Left forelimb (tissue), 1 donor: ENCODE data around the gene DEDD2.

Source experiments
- DNase-seq: peaks from one replicate; pipeline ENCODE4 v3.0.0-alpha.2; 2018; ENCODE audit warnings: low spot score

The DEDD2 gene

DNA sequence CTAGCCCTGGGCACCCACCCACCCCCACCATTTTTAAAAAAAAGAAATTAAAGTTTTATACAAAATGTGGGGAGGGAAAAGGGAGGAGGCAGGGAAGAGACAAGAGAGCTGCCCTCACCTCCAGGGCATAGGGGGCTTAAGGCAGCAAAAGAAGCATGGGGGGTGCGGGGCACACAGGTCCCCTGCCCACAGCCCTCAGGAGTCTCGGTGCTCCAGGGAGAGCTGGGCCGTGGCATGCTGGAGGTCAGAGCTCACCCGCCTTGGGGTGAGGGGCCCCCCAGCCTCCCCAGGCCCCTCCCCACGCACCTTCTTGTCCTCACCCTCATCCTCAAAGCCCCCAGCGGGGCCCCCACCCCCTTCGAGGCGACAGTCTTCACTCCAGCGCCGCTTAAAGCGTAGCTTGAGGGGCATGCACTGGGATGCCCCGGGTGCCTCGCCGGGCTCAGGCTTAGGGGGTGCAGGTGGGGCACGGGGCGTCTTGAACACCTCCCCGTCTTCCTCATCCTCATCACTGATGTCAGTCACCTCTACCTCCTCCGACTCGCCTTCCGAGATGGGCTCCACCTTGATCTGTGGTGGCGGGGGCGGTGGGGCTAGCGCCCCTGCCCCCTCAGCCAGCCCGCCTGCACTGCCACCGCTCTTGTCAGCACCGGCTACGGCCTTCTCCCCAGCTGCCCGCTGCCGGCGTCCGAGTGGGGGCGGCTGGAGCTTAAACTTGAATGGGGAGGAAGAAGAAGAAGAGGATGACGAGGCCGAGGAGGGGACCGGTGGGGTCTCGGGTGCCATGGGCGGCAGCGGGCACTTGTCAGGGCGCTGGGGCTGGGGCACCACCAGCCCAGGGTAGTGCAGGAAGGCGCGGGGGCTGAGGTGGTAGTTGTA, 31.0 kb upstream of the DEDD2 start:
- DNase-seq: no peak

DNA sequence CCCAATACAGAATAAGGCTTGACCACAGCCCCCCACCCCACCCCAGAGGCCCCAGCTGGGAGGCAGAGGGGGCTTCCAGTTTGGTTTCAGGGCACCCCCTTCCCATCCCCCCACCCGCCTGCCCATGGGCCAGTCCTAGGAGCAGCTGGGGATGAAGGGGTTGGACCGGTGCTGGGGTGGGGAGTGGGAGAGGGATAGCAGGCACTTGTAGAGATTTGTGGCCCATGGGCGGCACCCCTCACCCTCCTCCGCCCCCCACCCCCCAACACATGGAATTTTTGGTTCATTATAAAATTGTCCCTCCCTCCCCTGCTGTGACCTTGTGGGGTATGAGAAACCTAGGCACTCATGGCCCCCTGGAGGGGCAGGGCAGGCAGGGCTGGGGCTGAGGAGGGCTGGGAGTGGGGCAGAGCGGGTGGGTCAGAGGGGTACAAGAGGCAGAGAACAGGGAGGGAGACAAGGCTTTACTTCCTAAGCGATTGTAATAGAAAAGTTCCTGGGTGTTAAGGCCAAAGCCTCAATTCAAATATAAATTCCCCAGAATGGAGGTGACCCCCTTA, 30.2 kb upstream of the DEDD2 start:
- no peak for DNase-seq

DNA sequence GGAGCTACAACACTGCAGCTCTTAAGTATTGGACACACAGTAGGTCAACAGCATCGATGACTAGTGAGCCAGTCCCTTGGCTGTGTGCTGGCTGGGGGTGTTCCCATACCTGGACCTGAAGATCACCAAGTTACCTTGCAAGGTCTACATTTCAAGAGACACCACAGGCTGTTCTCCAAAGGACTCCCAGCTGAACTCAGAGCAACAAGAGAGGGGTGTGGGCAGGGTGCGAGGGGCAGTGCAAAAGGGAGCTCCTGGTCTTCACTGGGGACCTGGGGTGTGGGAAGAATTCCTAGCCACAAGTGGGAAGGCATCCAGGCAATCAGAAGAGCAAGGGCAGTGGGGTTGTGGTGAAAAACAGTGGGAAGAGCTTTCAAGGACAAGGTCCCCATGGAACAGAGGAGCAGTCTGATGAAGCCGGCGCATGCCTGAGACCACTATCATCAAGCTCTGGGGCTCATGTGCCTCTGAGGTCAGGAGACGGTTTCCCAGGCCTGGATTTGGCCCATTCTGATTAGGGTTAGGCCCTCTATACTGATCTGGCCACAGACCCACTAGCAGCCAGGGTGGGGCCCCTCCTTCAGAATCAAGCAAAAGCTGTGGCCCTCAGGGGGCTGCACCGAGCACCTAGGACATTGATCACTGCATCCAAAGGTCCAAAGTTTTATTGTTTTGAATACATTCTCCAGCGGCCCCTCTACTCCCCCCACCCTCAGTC, 29.6 kb upstream of the DEDD2 start:
- no peak for DNase-seq

DNA sequence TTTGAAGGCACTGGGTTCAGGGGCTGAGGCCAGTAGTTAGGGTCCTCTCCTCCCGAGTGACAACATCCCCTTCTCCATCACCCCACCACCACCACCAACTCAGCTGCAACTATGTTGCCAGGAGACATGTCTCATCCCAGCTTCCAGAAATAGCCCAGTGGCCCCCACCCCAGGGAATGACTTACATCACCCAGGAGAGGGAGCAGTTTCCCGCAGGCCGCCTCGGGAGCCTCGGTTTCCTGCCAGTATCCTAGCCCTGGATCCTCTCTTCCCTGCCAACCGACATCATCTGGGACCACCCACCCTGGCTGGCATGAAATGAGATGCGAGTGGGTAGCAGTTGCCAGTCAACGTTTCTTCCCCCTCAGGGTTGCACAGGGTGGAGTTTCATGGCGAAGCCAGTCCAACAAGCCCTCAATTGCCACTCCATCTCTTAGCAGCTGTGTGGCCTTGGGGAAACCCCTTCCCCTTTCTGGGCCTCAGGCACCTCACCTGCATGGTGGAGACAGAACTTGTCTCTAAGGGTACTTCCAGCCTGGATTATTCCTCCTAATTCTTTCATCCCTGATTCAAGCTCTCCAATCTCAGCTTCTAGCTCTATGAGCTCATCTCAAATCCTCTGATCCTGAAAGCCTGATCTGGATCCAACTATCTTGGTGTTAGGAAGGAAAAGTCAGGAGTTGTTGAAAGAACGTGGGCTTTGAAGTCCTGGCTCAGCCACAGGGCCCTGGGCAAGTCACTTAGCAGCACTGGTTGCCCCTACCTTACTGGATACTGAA, 28.9 kb upstream of the DEDD2 start:
- no peak for DNase-seq

DNA sequence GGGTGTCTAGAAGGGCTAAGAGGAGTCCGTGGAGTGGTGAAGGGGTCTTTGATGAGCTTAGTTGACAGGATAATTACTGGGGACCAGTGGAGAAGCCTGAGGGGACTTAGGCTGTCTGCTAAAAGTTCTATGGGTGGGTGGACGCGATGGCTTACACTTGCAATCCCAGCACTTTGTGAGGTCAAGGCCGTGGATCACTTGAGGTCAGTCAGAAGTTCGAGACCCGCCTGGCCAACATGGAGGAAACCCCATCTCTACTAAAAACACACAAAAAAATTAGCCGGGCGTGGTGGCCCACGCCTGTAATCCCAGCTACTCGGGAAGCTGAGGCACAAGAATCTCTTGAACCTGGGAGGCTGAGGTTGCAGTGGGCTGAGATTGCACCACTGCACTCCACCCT, 27.8 kb upstream of the DEDD2 start:
- DNase-seq: no peak

DNA sequence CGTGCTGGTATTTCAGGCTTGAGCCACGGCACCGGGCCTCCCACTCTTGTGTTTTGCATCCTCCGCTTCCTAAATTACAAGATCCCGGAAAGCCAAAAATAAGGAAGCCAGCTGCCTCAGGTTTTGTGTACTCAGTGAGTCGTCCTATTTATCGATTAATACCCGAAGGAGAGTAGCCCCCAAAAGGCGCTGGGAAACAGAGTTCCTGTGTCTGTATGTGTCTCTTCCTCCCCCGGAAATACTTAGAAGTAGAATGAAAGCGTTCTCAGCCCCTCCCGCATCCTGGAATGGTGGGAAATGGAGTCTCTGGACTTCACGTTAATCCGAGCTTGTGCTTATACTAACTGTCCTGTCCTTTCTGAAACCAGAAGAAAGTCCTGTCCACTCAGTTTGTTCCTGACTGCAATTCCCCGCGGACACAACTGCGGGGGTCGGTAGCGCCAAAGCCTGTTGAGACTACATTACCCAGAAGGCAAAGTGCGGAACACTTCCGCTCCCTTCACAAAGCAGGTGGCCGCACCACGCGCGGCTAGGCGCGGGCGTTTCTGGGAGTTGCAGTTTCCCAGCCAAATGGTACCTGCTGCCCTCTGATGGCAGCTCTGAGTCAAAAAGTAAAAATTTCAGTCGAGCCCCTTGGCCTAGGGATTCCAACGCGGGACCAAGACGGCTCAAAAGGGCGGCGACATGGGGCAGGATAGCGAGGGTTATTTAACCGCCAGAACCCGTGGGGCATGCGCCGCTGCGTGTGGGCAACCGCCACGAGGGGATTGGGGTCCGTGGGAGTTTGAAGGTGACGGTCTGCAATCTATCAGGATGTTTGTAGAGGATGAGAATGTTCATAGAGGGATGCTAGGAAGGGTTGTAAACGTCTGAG, 27.1 kb upstream of the DEDD2 start:
- peak; percentile 95 for DNase-seq

DNA sequence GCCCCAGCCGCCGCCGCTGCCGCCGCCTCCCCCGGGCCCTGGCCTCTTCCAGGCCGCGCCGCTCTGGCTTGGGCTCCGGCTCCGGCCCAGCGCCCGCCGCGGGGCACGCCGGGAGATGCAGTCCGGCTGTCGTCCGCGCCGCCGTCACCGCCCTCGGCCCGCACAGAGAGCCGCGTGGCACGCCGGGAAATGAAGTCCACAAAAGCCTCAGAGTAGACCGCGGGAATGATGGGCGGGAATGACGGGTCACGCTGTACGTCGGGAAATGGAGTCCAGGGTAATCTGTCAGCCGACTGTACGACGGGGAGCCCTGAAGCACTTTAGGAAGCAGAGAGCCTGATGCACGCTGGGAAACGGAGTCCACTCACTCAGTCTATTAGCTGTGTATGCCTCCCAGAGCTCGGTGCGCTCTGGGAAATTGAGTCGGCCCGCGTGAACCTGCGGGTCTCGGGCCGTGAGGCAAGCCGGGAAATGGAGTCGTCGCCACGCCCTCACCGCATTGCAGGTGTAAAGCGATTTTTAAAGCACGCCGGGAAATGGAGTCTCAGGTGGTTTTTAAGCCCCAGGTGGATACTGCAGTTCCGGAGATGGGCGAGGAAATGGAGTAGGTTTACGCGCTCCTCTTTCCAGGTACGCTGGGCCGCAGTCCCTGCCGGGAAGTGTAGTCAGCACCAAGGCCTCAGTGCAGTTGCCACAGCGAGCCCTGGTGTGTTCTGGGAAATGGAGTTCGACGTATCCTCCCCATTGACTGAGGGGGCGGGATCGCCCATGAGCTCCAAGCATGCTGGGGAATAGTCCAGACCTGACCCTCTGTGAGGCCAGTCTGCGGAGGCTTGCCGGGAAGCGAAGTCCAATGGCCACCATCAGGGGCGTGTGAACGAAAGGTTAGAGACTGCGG, 25.3 kb upstream of the DEDD2 start, which contains the start of gene GSK3A:
Gene GSK3A (minus strand): TSS at position 91 of the 898 bp plus-strand sequence. CDS start 137 bp downstream, outside the sequence.
- peak; percentile 98 for DNase-seq

DNA sequence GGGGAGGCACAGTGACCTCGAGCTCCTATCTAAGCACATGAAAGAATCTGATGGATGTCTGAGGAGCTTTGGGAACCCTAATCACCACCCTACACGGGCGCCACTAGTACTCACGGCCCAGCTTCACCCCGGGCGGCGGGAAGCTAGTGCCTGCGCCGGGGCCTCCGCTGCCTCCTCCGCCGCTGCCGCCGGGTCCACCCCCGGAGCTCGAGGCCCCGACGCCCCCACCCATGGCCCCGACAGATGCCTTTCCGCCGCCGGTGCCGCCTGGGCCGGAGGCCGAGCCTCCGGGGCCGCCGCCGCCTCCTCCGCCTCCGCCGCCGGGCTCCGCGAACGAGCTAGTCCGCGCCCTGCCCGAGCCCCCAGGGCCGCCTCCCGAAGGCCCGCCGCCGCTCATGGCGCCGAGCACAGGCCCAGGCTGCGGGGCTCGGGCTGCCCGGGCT, 24.6 kb upstream of the DEDD2 start:
- no peak for DNase-seq

DNA sequence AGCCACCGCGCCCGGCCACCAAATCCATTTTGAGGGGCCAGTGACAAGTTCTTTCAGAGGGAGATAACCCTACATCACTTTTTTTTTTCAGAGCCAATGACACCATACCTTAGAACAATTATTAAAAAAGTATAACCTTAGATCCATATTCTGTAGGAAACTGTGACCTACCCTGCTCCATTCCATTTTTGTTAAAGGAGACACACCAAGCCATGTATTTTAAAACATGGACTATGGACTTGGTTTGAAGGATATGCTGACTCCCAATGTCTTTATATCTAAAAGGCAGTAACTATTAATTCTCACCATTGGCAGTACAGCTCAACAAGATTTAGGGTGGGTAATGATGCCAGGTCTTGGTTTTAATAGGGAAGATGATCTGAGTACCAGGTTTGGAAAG, 23.8 kb upstream of the DEDD2 start:
- no peak for DNase-seq

DNA sequence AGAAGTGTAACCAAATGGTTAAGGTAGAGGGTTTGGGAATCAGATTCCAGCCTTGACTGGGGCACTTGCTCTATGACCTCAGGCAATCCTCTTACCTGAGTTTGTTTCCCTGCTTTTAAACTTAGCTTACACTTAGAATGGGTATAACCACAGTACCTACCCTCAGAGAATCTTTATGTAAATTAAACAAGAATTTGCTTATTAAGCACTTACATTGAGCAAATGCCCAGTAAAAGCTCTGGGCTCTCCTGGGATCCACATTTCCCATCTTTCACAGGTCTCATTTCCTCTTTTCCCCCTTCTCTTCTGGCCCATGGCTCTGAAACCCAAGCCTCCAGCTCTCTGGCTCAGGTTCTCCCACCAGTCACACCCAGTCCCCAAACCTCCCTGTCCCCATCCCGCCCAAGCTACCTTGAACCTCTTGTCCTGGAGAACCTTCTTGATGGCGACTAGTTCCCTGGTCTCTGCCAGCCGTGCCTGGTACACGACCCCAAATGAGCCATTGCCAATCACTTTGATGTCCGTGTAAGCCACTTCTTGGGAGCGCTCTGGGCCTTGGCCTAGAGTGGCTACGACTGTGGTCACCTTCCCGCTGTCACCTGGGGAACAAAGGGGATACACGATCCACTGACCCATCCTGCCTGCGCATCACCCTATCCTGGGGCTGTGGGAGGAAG, 22.2 kb upstream of the DEDD2 start:
- DNase-seq: no peak

DNA sequence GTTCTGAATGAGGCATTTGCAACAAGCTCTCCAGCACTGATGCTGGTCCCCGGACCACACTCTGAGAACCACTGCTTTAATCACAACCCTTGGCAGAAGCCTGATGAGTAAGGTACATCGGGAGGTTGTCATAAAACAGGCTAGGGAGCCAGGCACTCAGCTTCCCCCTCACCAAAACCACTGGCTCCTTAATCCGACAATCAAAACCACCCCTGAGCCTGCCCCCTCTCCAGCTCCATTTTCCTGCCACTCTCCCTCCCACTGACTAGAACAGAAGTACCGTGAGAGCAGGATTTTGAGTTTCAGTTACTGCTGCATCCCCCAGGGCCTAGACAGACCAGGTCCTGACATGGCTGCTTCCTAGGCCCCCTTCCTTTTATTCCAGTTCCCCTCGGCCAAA, 17.7 kb upstream of the DEDD2 start:
- no peak for DNase-seq

DNA sequence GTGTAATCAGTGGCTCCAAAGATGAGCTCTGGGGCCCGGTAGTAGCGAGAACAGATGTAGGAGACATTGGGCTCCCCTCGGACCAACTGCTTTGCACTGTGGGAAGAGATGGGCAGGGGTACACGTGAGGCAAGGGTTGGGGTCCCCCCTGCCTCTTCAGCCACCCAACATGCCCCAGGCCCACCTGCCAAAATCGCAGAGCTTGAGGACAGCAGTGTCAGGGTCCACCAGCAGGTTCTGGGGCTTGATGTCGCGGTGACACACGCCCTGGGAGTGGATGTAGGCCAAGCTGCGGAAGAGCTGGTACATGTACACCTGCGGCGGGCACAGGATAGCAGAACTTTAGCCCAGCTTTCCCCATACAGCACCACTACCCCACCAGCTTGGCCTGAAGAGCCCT, 16.9 kb upstream of the DEDD2 start:
- DNase-seq: no peak

DNA sequence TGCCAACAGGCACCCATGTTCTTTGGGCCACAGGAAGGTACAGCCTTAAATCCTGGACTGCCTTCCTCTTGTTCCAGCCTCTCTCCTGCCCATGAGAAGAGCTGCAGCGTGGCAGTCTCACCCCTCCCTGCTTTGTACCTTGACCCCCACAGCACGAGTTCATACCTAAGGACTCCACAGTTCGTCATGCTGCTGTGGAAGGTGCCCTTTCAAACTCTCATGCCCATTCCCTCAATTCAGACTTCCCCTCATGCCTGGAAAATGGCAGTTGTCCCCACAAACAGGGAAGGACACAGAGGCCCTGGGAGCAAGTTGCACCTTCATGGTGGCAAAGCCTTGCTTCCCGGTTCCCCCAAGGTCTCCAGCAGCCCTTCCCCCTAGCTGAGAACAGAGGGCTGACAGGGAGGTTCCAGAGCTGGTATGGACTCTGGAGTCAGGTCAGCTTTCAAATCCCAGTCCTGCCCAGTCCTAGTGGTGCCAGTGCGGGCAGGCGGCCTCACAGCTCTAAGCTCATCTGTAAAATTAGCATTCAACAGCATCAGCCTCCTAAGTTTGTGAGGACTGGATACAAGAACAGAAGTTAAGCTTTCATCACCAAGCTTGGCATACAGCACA, 16.3 kb upstream of the DEDD2 start:
- DNase-seq: no peak

DNA sequence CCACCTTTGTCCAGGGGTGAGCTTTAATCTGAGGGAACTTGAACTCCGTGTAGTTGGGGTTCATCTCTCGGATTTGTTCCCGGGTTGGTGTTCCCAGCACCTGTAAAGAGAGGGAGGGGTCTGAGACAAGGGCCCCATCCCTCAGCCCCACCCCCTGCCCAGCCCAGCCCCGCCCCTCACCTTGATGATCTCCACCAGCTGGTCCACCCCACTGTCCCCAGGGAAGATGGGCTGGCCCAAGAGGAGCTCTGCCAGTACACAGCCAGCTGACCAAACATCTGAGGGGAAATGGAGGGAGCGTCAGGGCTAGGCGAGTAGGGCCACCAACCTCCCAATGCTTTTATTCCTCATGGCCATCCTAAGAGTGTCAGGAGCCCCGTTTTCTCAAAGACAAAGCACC, 15.6 kb upstream of the DEDD2 start:
- DNase-seq: no peak

DNA sequence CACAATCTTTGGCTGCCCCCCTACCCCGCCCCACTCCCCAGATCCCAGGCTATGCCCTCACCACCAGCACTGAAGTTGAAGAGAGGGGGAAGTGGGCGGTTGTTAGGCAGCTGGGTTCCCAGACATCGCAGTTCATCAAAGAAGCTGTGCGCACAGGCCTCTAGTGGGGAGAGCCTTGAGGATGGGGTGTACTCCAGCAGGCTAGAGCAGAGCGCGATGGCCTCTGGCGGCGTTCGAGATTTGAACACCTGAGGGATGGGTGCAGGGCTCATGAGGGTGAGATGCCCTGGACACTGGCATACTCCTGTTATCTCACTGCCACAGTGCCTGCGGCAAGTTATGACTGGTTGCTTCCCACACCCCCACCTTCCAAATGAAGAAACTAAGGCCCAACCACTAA, 15.0 kb upstream of the DEDD2 start:
- DNase-seq: no peak

DNA sequence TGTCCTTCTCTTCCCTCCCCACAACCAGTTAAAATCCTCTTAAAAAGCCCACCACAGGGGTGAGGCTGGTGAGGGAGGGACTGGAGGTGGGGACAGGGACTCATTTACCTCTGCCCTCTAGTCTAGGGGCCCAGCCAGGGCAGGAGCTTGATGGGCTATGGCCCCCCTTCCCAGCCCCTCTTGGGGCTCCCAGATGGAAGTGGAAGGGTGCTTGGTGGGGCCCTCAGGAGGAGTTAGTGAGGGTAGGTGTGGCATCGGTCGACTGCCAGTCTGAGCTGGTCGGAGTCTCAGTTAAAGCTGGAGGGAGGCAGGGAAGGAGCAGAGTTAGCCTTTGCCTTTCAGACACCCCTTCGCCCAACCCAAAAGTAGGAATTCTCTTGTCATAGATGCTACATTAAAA, 13.1 kb upstream of the DEDD2 start:
- no peak for DNase-seq

DNA sequence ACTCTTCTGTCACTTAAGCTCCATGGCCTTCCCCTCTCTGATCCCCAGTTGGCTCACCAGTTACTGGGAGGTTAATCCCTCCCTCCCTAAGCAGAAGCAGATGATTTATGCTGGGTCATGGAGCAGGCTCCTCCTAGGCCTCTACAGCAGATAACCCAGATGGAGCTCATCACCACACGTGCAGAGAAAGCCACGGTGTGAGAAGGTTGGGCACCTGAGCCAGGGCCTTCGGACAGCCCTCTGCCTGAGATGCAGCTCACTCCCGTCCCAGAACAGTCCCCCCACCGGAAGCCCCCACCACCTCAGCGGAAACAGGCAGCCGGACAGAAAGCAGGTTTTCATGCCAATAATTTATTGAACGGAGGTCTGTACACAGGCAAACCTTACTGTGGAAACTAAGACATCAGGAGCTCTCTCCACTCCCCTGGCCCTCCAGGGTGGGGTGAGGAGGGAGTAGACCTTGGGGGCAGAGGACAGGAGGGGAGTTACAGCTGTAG, 12.4 kb upstream of the DEDD2 start:
- no peak for DNase-seq

DNA sequence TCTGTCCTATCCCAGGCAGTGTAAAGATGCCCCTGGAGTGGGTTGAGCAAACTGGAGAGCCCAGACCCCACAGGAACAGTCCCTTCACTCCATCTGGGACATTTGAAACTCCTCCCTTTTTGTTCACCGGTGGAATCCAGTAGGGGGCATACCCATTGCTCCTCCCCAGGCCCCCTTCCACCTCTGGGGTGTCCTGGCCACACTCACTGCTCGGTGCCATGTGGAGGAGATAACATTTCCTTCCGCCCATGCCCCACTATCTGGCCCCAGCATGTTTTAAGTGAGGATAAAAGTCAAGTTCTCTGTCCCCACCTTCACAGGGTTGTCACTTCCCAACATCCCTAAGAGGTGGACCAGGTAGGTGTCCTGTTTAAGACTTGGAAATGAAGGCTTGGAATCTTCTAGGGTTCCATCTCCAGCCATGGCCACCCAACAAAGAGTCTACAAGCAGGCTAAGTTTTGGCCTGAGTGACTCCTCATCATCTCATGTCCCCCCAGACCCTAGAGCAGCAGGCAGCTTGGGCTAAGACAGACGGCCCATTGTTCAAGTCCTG, 11.9 kb upstream of the DEDD2 start:
- no peak for DNase-seq

DNA sequence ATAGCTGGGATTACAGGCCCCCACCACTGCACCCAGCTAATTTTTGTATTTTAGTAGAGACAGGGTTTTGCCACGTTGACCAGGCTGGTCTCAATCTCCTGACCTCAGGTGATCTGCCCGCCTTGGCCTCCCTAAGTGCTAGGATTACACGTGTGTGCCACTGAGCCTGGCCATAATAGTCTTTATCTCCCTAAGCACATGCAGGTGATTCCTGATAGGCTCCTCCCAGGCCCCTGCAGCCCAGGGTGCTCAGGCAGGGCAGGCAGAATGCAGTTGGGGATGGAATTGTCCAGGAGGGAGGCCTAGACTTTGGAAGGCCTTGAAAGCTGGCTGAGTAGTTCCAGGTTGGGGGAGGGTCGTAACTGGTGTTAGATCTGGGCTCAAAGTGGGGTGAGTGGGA, 11.2 kb upstream of the DEDD2 start:
- no peak for DNase-seq
